Fibroblast of lung (primary cell): ENCODE results near the gene HEATR1.

Experiments used
- EZH2 ChIP-seq: IDR thresholded peaks from 2 replicates; pipeline ENCODE4 v1.5.1; 2012; ENCODE audit warnings: low read length, control low read depth, mild to moderate bottlenecking; ENCODE audit errors: missing control alignments
- TF ChIP-seq, protein P1 (sequence below), 2 donors: IDR thresholded peaks in 1 of 2; conservative IDR thresholded peaks in 1 of 2; 1 replicate in 1 of 2; 2 replicates in 1 of 2; pipeline ENCODE4 v1.5.1; 2011 to 2012; ENCODE audit warnings: low read length in 2 of 2, control low read depth in 1 of 2, inconsistent platforms in 1 of 2, low read depth in 1 of 2, mild to moderate bottlenecking in 1 of 2

DNA sequence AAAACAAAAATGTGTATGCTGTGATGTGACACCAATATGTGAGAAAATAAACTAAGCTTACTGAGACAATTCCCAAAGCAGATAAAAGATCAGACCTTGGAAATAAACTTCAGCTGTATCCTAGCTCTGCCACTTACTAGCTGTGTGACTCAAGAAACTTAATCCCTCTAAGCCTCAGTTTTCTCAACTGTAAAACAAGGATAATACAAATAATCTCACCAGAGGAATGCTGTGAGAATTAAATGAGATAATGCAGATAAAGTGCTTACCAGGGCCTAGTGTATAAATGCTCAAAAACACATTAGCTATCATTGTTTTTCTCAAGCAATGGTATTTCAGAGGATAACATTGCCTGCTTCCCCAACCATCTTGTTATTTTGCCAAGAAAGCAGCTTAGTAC is 2.1 kb downstream of the HEATR1 start:
- TF ChIP-seq, protein P1, sequence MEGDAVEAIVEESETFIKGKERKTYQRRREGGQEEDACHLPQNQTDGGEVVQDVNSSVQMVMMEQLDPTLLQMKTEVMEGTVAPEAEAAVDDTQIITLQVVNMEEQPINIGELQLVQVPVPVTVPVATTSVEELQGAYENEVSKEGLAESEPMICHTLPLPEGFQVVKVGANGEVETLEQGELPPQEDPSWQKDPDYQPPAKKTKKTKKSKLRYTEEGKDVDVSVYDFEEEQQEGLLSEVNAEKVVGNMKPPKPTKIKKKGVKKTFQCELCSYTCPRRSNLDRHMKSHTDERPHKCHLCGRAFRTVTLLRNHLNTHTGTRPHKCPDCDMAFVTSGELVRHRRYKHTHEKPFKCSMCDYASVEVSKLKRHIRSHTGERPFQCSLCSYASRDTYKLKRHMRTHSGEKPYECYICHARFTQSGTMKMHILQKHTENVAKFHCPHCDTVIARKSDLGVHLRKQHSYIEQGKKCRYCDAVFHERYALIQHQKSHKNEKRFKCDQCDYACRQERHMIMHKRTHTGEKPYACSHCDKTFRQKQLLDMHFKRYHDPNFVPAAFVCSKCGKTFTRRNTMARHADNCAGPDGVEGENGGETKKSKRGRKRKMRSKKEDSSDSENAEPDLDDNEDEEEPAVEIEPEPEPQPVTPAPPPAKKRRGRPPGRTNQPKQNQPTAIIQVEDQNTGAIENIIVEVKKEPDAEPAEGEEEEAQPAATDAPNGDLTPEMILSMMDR (conservative IDR thresholded peaks at IDR 0.05 in 1 of 2, IDR thresholded peaks at IDR 0.05 in 1 of 2; ENCODE audit: low read depth in 1 of 2, low read length in 2 of 2), result no peak
- TF ChIP-seq EZH2, result no peak
